ENCODE data around the gene ZNF691. TPM values are rescaled to one million over a fixed set of nuclear protein-coding genes. Genes with fewer than 3 reads are reported as not detected.
"Not testable (repeated sequence)": the region's sequence is repeated elsewhere in the genome, so short reads cannot be mapped to it uniquely, and the experiment has no call there.

The ZNF691 gene
- polyA plus RNA-seq, 3 donors, result 19.3 to 21.1 (median 21.1) TPM

- DNase-seq (ENCODE audit: extremely low read depth in 1 of 11, low read depth in 9 of 11, low spot score in 4 of 11), result no peak
Observed at GRCh38 chr1:42849944-42850343, 3.5 kb downstream of the ZNF691 start.

GRCh38 chr1:42851420-42851819, 5.0 kb downstream of the ZNF691 start:
- no peak for DNase-seq (ENCODE audit: extremely low read depth in 1 of 11, low read depth in 9 of 11, low spot score in 4 of 11)

- no peak for DNase-seq (ENCODE audit: extremely low read depth in 1 of 11, low read depth in 9 of 11, low spot score in 4 of 11)
Observed at GRCh38 chr1:42851960-42852607, 5.7 kb downstream of the ZNF691 start.

GRCh38 chr1:42852608-42852980, 6.2 kb downstream of the ZNF691 start:
- DNase-seq (ENCODE audit: extremely low read depth in 1 of 11, low read depth in 9 of 11, low spot score in 4 of 11), result no peak

- DNase-seq (ENCODE audit: extremely low read depth in 1 of 11, low read depth in 9 of 11, low spot score in 4 of 11), result no peak
Observed at GRCh38 chr1:42853116-42853884, 6.9 kb downstream of the ZNF691 start.

GRCh38 chr1:42856554-42856953, 10.1 kb downstream of the ZNF691 start:
- DNase-seq (ENCODE audit: extremely low read depth in 1 of 11, low read depth in 9 of 11, low spot score in 4 of 11), result not testable (repeated sequence)

- DNase-seq (ENCODE audit: extremely low read depth in 1 of 11, low read depth in 9 of 11, low spot score in 4 of 11), result not testable (repeated sequence)
Observed at GRCh38 chr1:42859366-42859765, 13.0 kb downstream of the ZNF691 start.

GRCh38 chr1:42860339-42861013, 14.1 kb downstream of the ZNF691 start:
- no peak for DNase-seq (ENCODE audit: extremely low read depth in 1 of 11, low read depth in 9 of 11, low spot score in 4 of 11)

GRCh38 chr1:42861014-42861399, 14.6 kb downstream of the ZNF691 start:
- DNase-seq (ENCODE audit: extremely low read depth in 1 of 11, low read depth in 9 of 11, low spot score in 4 of 11), result no peak

- DNase-seq (ENCODE audit: extremely low read depth in 1 of 11, low read depth in 9 of 11, low spot score in 4 of 11), result no peak
Observed at GRCh38 chr1:42866549-42866948, 20.1 kb downstream of the ZNF691 start.

- not testable (repeated sequence) for DNase-seq (ENCODE audit: extremely low read depth in 1 of 11, low read depth in 9 of 11, low spot score in 4 of 11)
Observed at GRCh38 chr1:42868466-42868865, 22.1 kb downstream of the ZNF691 start.

GRCh38 chr1:42869254-42869653, 22.8 kb downstream of the ZNF691 start:
- not testable (repeated sequence) for DNase-seq (ENCODE audit: extremely low read depth in 1 of 11, low read depth in 9 of 11, low spot score in 4 of 11)

- not testable (repeated sequence) for DNase-seq (ENCODE audit: extremely low read depth in 1 of 11, low read depth in 9 of 11, low spot score in 4 of 11)
Observed at GRCh38 chr1:42869751-42870150, 23.3 kb downstream of the ZNF691 start.

GRCh38 chr1:42873108-42873507, 26.7 kb downstream of the ZNF691 start:
- not testable (repeated sequence) for DNase-seq (ENCODE audit: extremely low read depth in 1 of 11, low read depth in 9 of 11, low spot score in 4 of 11)

- DNase-seq (ENCODE audit: extremely low read depth in 1 of 11, low read depth in 9 of 11, low spot score in 4 of 11), result no peak
Observed at GRCh38 chr1:42873670-42874069, 27.3 kb downstream of the ZNF691 start.

GRCh38 chr1:42876009-42876408, 29.6 kb downstream of the ZNF691 start:
- no peak for DNase-seq (ENCODE audit: extremely low read depth in 1 of 11, low read depth in 9 of 11, low spot score in 4 of 11)

- no peak for DNase-seq (ENCODE audit: extremely low read depth in 1 of 11, low read depth in 9 of 11, low spot score in 4 of 11)
Observed at GRCh38 chr1:42877380-42877779, 31.0 kb downstream of the ZNF691 start.

GRCh38 chr1:42880384-42880783, 34.0 kb downstream of the ZNF691 start:
- no peak for DNase-seq (ENCODE audit: extremely low read depth in 1 of 11, low read depth in 9 of 11, low spot score in 4 of 11)

GRCh38 chr1:42886046-42886739, 39.8 kb downstream of the ZNF691 start:
- no peak for DNase-seq (ENCODE audit: extremely low read depth in 1 of 11, low read depth in 9 of 11, low spot score in 4 of 11)

- DNase-seq (ENCODE audit: extremely low read depth in 1 of 11, low read depth in 9 of 11, low spot score in 4 of 11), result peak in 2 of 11 donors; percentile 1 to 12
Observed at GRCh38 chr1:42886800-42887199, 40.4 kb downstream of the ZNF691 start.
